Measurements from ENCODE around the gene SENP7. TPM values are rescaled to one million over a fixed set of nuclear protein-coding genes. Genes with fewer than 3 reads are reported as not detected.
A peak's percentile ranks its signal among the peaks of the same experiment; 100 is the strongest.

SENP7 gene
- total and polyA plus RNA-seq, 2 donors from 2014 or later = 5.4 to 28.7 TPM

GRCh38 chr3:101288294-101288693 is 224.7 kb downstream of the SENP7 start:
- no peak overlapping the region for H3K27ac ChIP-seq (ENCODE audit: low read depth in 2 of 2, low read length in 2 of 2)
- H3K4me3 ChIP-seq (ENCODE audit: low read length in 3 of 3) = no peak overlapping the region
- DNase-seq = no peak
- H3K9ac ChIP-seq (ENCODE audit: low read length in 3 of 3) = no peak overlapping the region
- no peaks in the 10 kb centered on the region for H3K36me3 ChIP-seq (ENCODE audit: control insufficient read depth in 2 of 3, insufficient read depth in 3 of 3, low read length in 3 of 3)
- no peaks in the 10 kb centered on the region for H3K27me3 ChIP-seq (ENCODE audit: control insufficient read depth, insufficient read depth, low read length)
- no peaks in the 10 kb centered on the region for H3K4me1 ChIP-seq (ENCODE audit: control insufficient read depth in 2 of 3, insufficient read depth in 2 of 3, low read depth in 1 of 3, low read length in 3 of 3)
- no peak for TF ChIP-seq CTCF (IDR thresholded peaks at IDR 0.05; ENCODE audit: borderline replicate concordance, extremely low read depth, insufficient read depth)
- no peak for FAIRE-seq
- intact Hi-C loops (cut with DNase I) = no loop called here
- no peaks in the 10 kb centered on the region for H3K9me3 ChIP-seq (ENCODE audit: control insufficient read depth in 2 of 3, insufficient read depth in 1 of 3, low read length in 3 of 3)

- no peaks in the 10 kb centered on the region for H3K9me3 ChIP-seq (ENCODE audit: control insufficient read depth in 2 of 3, insufficient read depth in 1 of 3, low read length in 3 of 3)
- no peak for DNase-seq
- H3K9ac ChIP-seq (ENCODE audit: low read length in 3 of 3) = no peak overlapping the region
- no peak overlapping the region for H3K27ac ChIP-seq (ENCODE audit: low read depth in 2 of 2, low read length in 2 of 2)
- no peaks in the 10 kb centered on the region for H3K27me3 ChIP-seq (ENCODE audit: control insufficient read depth, insufficient read depth, low read length)
- FAIRE-seq = no peak
- H3K4me1 ChIP-seq (ENCODE audit: control insufficient read depth in 2 of 3, insufficient read depth in 2 of 3, low read depth in 1 of 3, low read length in 3 of 3) = no peaks in the 10 kb centered on the region
- intact Hi-C loops (cut with DNase I) = no loop called here
- no peaks in the 10 kb centered on the region for H3K36me3 ChIP-seq (ENCODE audit: control insufficient read depth in 2 of 3, insufficient read depth in 3 of 3, low read length in 3 of 3)
- TF ChIP-seq CTCF (IDR thresholded peaks at IDR 0.05; ENCODE audit: borderline replicate concordance, extremely low read depth, insufficient read depth) = no peak
- no peak overlapping the region for H3K4me3 ChIP-seq (ENCODE audit: low read length in 3 of 3)
These were observed 228.3 kb downstream of the SENP7 start for GRCh38 chr3:101284757-101285156.

- Histone ChIP-seq H3K9me3 (ENCODE audit: control insufficient read depth in 2 of 3, insufficient read depth in 1 of 3, low read length in 3 of 3) (no peaks in the 10 kb centered on the region), H3K4me1 (ENCODE audit: control insufficient read depth in 2 of 3, insufficient read depth in 2 of 3, low read depth in 1 of 3, low read length in 3 of 3) (no peaks in the 10 kb centered on the region), H3K27me3 (ENCODE audit: control insufficient read depth, insufficient read depth, low read length) (no peaks in the 10 kb centered on the region), H3K9ac (ENCODE audit: low read length in 3 of 3) (no peak overlapping the region), H3K36me3 (ENCODE audit: control insufficient read depth in 2 of 3, insufficient read depth in 3 of 3, low read length in 3 of 3) (no peaks in the 10 kb centered on the region), H3K27ac (ENCODE audit: low read depth in 2 of 2, low read length in 2 of 2) (no peak overlapping the region), H3K4me3 (ENCODE audit: low read length in 3 of 3) (no peak overlapping the region)
- no peak for TF ChIP-seq CTCF (IDR thresholded peaks at IDR 0.05; ENCODE audit: borderline replicate concordance, extremely low read depth, insufficient read depth)
- FAIRE-seq (no peak), DNase-seq (peak in 3 of 5 donors; percentile 24 to 64 (median 25))
- intact Hi-C loops (cut with DNase I) = no loop called here
These were observed 231.4 kb downstream of the SENP7 start for GRCh38 chr3:101281521-101282030.

Measured in kidney (tissue), 14 donors.